ENCODE measurements around the gene CCM2L. TPM values are rescaled to one million over a fixed set of nuclear protein-coding genes. Genes with fewer than 3 reads are reported as not detected.

The CCM2L gene
- total RNA-seq, 1 donor from 2014 or later, result 8.6 TPM

GRCh38 chr20:31987744-31988143 lies 22.5 kb upstream of the CCM2L start:
- intact Hi-C loops (cut with DNase I), result no loop called here
- Histone ChIP-seq H3K27ac (no peak overlapping the region), H3K4me1 (no peaks in the 10 kb centered on the region), H3K36me3 (no peaks in the 10 kb centered on the region), H3K9me3 (no peaks in the 10 kb centered on the region), H3K4me3 (no peak overlapping the region), H3K27me3 (no peaks in the 10 kb centered on the region)
- TF ChIP-seq POLR2AphosphoS5 (IDR thresholded peaks at IDR 0.05; ENCODE audit: insufficient read depth in 1 of 2, low read depth in 1 of 2) (no peak), POLR2A (IDR thresholded peaks at IDR 0.05) (no peak), CTCF (IDR thresholded peaks at IDR 0.05) (no peak)
- DNase-seq (ENCODE audit: extremely low spot score in 2 of 2), result no peak

GRCh38 chr20:31988430-31989015 lies 21.7 kb upstream of the CCM2L start:
- no peaks in the 10 kb centered on the region for H3K27me3 ChIP-seq
- H3K4me3 ChIP-seq, result no peak overlapping the region
- H3K9me3 ChIP-seq, result no peaks in the 10 kb centered on the region
- TF ChIP-seq POLR2AphosphoS5 (IDR thresholded peaks at IDR 0.05; ENCODE audit: insufficient read depth in 1 of 2, low read depth in 1 of 2) (no peak), POLR2A (IDR thresholded peaks at IDR 0.05) (no peak), CTCF (IDR thresholded peaks at IDR 0.05) (no peak)
- no peaks in the 10 kb centered on the region for H3K36me3 ChIP-seq
- intact Hi-C loops (cut with DNase I), result no loop called here
- no peak overlapping the region for H3K27ac ChIP-seq
- no peaks in the 10 kb centered on the region for H3K4me1 ChIP-seq
- no peak for DNase-seq (ENCODE audit: extremely low spot score in 2 of 2)

DNA sequence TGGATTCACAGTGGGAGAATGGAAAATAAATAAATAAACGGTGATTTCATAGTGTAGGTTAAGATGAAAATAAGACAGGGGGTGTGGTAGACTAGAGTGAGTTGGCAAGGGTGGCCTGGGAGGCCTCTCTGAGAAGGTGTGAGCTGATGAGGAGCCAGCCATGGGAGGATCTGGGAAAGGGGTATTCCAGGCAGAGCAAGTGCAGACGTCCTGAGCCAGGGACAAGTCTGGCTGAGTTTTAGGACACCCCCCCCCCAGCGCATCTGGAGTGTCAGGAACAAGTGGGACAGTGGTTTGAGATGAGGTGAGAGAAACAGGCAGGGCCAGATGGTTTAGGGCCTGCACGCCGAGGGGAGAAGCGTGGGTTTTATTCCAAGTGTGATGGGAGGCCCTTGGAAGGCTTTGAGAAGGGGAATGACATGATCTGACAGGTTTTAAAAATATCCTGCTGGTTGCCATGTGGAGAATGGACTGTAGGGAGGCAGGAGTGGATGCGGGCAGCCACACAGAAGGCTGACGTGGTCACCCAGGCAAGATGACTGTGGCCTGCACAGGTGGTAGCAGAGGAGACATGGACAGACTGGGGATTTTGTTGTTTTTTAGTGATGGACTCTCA lies 21.1 kb upstream of the CCM2L start:
- TF ChIP-seq CTCF (IDR thresholded peaks at IDR 0.05) (no peak), POLR2AphosphoS5 (IDR thresholded peaks at IDR 0.05; ENCODE audit: insufficient read depth in 1 of 2, low read depth in 1 of 2) (no peak), POLR2A (IDR thresholded peaks at IDR 0.05) (no peak)
- Histone ChIP-seq H3K27ac (no peak overlapping the region), H3K4me3 (no peak overlapping the region), H3K36me3 (no peaks in the 10 kb centered on the region), H3K27me3 (no peaks in the 10 kb centered on the region), H3K4me1 (no peaks in the 10 kb centered on the region), H3K9me3 (no peaks in the 10 kb centered on the region)
- DNase-seq (ENCODE audit: extremely low spot score in 2 of 2), result no peak
- intact Hi-C loops (cut with DNase I), result no loop called here

GRCh38 chr20:31990641-31991338 lies 19.4 kb upstream of the CCM2L start:
- Histone ChIP-seq H3K27ac (no peak overlapping the region), H3K4me3 (no peak overlapping the region), H3K36me3 (no peaks in the 10 kb centered on the region), H3K4me1 (no peaks in the 10 kb centered on the region), H3K9me3 (no peaks in the 10 kb centered on the region), H3K27me3 (no peaks in the 10 kb centered on the region)
- intact Hi-C loops (cut with DNase I), result no loop called here
- DNase-seq (ENCODE audit: extremely low spot score in 2 of 2), result no peak
- TF ChIP-seq CTCF (IDR thresholded peaks at IDR 0.05) (no peak), POLR2AphosphoS5 (IDR thresholded peaks at IDR 0.05; ENCODE audit: insufficient read depth in 1 of 2, low read depth in 1 of 2) (no peak), POLR2A (IDR thresholded peaks at IDR 0.05) (no peak)

DNA sequence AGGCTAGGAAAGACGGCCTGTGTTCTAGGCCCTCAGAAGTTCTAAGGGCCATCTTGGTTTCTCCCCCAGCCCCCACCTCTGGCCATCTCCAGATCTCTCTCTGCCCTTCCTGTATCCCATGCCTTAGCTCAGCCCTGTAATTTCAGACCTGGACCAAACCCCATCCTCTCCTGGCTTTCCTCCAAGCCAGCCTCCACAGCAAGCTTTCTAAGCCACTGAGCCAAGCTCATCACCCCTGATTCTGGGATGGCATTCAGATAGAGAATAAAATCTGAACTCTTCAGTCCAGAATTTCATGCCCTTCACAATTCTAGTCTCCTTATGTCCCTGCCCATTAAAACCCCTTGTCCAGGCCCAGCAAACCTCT lies 18.9 kb upstream of the CCM2L start:
- intact Hi-C loops (cut with DNase I), result no loop called here
- H3K27me3 ChIP-seq, result no peaks in the 10 kb centered on the region
- no peak for TF ChIP-seq CTCF (IDR thresholded peaks at IDR 0.05)
- TF ChIP-seq POLR2A (IDR thresholded peaks at IDR 0.05), result no peak
- no peak for TF ChIP-seq POLR2AphosphoS5 (IDR thresholded peaks at IDR 0.05; ENCODE audit: insufficient read depth in 1 of 2, low read depth in 1 of 2)
- H3K4me3 ChIP-seq, result no peak overlapping the region
- H3K27ac ChIP-seq, result no peak overlapping the region
- no peaks in the 10 kb centered on the region for H3K36me3 ChIP-seq
- DNase-seq (ENCODE audit: extremely low spot score in 2 of 2), result no peak
- no peaks in the 10 kb centered on the region for H3K4me1 ChIP-seq
- H3K9me3 ChIP-seq, result no peaks in the 10 kb centered on the region
